ENCODE data around the gene B4GALNT1. TPM values are rescaled to one million over a fixed set of nuclear protein-coding genes. Genes with fewer than 3 reads are reported as not detected.

B4GALNT1 gene
- total and polyA plus RNA-seq, 9 of the 15 experiments (the other 6 are each of a cell fraction or from before 2014, with no cell fraction given): 1.0 to 32.2 (median 9.8) TPM

- TF ChIP-seq, protein P1, sequence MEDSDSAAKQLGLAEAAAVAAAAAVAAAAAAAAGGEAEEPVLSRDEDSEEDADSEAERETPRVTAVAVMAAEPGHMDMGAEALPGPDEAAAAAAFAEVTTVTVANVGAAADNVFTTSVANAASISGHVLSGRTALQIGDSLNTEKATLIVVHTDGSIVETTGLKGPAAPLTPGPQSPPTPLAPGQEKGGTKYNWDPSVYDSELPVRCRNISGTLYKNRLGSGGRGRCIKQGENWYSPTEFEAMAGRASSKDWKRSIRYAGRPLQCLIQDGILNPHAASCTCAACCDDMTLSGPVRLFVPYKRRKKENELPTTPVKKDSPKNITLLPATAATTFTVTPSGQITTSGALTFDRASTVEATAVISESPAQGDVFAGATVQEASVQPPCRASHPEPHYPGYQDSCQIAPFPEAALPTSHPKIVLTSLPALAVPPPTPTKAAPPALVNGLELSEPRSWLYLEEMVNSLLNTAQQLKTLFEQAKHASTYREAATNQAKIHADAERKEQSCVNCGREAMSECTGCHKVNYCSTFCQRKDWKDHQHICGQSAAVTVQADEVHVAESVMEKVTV (CRISPR knock-in tag; IDR thresholded peaks at IDR 0.05): peak; percentile 27; the same call in 1 of the 2 replicates
- TF ChIP-seq, protein P2, sequence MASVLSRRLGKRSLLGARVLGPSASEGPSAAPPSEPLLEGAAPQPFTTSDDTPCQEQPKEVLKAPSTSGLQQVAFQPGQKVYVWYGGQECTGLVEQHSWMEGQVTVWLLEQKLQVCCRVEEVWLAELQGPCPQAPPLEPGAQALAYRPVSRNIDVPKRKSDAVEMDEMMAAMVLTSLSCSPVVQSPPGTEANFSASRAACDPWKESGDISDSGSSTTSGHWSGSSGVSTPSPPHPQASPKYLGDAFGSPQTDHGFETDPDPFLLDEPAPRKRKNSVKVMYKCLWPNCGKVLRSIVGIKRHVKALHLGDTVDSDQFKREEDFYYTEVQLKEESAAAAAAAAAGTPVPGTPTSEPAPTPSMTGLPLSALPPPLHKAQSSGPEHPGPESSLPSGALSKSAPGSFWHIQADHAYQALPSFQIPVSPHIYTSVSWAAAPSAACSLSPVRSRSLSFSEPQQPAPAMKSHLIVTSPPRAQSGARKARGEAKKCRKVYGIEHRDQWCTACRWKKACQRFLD (CRISPR knock-in tag; IDR thresholded peaks at IDR 0.05): no peak
- TF ChIP-seq, protein P3, sequence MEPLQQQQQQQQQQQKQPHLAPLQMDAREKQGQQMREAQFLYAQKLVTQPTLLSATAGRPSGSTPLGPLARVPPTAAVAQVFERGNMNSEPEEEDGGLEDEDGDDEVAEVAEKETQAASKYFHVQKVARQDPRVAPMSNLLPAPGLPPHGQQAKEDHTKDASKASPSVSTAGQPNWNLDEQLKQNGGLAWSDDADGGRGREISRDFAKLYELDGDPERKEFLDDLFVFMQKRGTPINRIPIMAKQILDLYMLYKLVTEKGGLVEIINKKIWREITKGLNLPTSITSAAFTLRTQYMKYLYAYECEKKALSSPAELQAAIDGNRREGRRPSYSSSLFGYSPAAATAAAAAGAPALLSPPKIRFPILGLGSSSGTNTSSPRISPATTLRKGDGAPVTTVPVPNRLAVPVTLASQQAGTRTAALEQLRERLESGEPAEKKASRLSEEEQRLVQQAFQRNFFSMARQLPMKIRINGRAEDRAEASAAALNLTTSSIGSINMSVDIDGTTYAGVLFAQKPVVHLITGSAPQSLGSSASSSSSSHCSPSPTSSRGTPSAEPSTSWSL (CRISPR knock-in tag; IDR thresholded peaks at IDR 0.05; ENCODE audit: borderline replicate concordance): no peak
- TF ChIP-seq ZNF76 (CRISPR knock-in tag; IDR thresholded peaks at IDR 0.05; ENCODE audit: borderline replicate concordance) (no peak), LARP7 (IDR thresholded peaks at IDR 0.05) (no peak), CBX3 (IDR thresholded peaks at IDR 0.05; ENCODE audit: borderline replicate concordance in 1 of 2, low read length in 2 of 2) (no peak), ZNF41 (CRISPR knock-in tag; conservative IDR thresholded peaks at IDR 0.05) (no peak), RBBP5 (IDR thresholded peaks at IDR 0.05; ENCODE audit: borderline replicate concordance, insufficient read depth, low read length, poor library complexity, severe bottlenecking) (no peak), DPF2 (IDR thresholded peaks at IDR 0.05) (no peak), NR1H2 (CRISPR knock-in tag; IDR thresholded peaks at IDR 0.05) (no peak), POLR2H (tag; IDR thresholded peaks at IDR 0.05; ENCODE audit: low read depth) (no peak), ZNF197 (CRISPR knock-in tag; IDR thresholded peaks at IDR 0.05; ENCODE audit: low read depth) (no peak), SETDB1 (IDR thresholded peaks at IDR 0.05; ENCODE audit: low read length) (no peak), FOXA3 (CRISPR knock-in tag; conservative IDR thresholded peaks at IDR 0.05 in 1 of 2, IDR thresholded peaks at IDR 0.05 in 1 of 2) (no peak), E2F3 (CRISPR knock-in tag; IDR thresholded peaks at IDR 0.05) (no peak), RUNX1 (IDR thresholded peaks at IDR 0.05; ENCODE audit: low read depth) (no peak), ZBTB34 (CRISPR knock-in tag; IDR thresholded peaks at IDR 0.05) (no peak), JUNB (CRISPR knock-in tag; conservative IDR thresholded peaks at IDR 0.05) (no peak)
- TF ChIP-seq, protein P4, sequence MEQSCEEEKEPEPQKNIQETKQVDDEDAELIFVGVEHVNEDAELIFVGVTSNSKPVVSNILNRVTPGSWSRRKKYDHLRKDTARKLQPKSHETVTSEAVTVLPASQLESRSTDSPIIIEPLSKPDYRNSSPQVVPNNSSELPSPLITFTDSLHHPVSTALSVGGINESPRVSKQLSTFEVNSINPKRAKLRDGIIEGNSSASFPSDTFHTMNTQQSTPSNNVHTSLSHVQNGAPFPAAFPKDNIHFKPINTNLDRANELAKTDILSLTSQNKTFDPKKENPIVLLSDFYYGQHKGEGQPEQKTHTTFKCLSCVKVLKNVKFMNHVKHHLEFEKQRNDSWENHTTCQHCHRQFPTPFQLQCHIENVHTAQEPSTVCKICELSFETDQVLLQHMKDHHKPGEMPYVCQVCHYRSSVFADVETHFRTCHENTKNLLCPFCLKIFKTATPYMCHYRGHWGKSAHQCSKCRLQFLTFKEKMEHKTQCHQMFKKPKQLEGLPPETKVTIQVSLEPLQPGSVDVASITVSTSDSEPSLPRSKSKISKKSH (CRISPR knock-in tag; IDR thresholded peaks at IDR 0.05): no peak
Measured at GRCh38 chr12:57621497-57622292, 11.3 kb downstream of the B4GALNT1 start (continued).
